Naive thymus-derived CD8-positive, alpha-beta T cell (primary cell): Measurements from ENCODE around the gene PACS2. TPM values are rescaled to one million over a fixed set of nuclear protein-coding genes. Genes with fewer than 3 reads are reported as not detected.

ENCODE experiments used
- ATAC-seq, 2 donors: fragments of 150-1000 bp; cut with Tn5 transposase in 1 of 2; sonication (Bioruptor Pico), chemical (Tn5 transposase) in 1 of 2; 1 replicate in 1 of 2; 2 replicates in 1 of 2; pipeline ENCODE4 v1.10.0; 2021; ENCODE audit warnings: mild to moderate bottlenecking in 2 of 2, moderate library complexity in 2 of 2
- POLR2A ChIA-PET: fragments of 350-600 bp; sonication (Branson Sonifier 250); formaldehyde crosslinking; loops from one replicate; lab custom pipeline; 2021; ENCODE audit warnings: antibody characterized with exemption; lab: Charles Lee
- DNase-seq, 10 donors: peaks; one replicate each; pipeline versions ENCODE4 v3.0.0 to v3.0.0-alpha.2; 2020 to 2022
- H3K27ac Mint-ChIP-seq, 10 donors: one replicate each; pipeline ENCODE4 v1.8.0; 2020 to 2022; ENCODE audit warnings: mild to moderate bottlenecking in 10 of 10, mixed read lengths in 10 of 10, moderate library complexity in 4 of 10, inconsistent platforms in 1 of 10
- H3K27me3 Mint-ChIP-seq, 5 donors: one replicate each; pipeline ENCODE4 v1.8.0; 2021 to 2022; ENCODE audit warnings: mixed read lengths in 5 of 5
- H3K36me3 Mint-ChIP-seq, 3 donors: one replicate each; pipeline ENCODE4 v1.8.0; 2020 to 2022; ENCODE audit warnings: mixed read lengths in 3 of 3, mild to moderate bottlenecking in 2 of 3, inconsistent platforms in 1 of 3
- H3K4me1 Mint-ChIP-seq, 4 donors: one replicate each; pipeline ENCODE4 v1.8.0; 2021 to 2022; ENCODE audit warnings: mixed read lengths in 4 of 4
- H3K4me3 Mint-ChIP-seq, 10 donors: one replicate each; pipeline ENCODE4 v1.8.0; 2020 to 2022; ENCODE audit warnings: mild to moderate bottlenecking in 10 of 10, mixed read lengths in 10 of 10, moderate library complexity in 6 of 10, inconsistent platforms in 1 of 10
- H3K9me3 Mint-ChIP-seq, 9 donors: one replicate each; pipeline ENCODE4 v1.8.0; 2020 to 2022; ENCODE audit warnings: mixed read lengths in 9 of 9, mild to moderate bottlenecking in 3 of 9, inconsistent platforms in 1 of 9, moderate library complexity in 1 of 9
- polyA plus RNA-seq, 3 donors: library from polyadenylated mRNA; unstranded; fragments of 300-500 nt; fragmentation: Illumina TruSeq; gene quantifications; one replicate each; pipeline ENCODE4 v1.2.3, GENCODE V29; 2021
- total RNA-seq, 8 experiments: library from RNA in 2 of 8; stranded (reverse) in 2 of 8; gene quantifications; one replicate each; pipeline ENCODE4 v1.2.3 and lab custom pipeline; 2021 to 2026

The PACS2 gene
- total and polyA plus RNA-seq, 5 experiments from 2014 or later: 1.7 to 82.1 (median 6.1) TPM

DNA sequence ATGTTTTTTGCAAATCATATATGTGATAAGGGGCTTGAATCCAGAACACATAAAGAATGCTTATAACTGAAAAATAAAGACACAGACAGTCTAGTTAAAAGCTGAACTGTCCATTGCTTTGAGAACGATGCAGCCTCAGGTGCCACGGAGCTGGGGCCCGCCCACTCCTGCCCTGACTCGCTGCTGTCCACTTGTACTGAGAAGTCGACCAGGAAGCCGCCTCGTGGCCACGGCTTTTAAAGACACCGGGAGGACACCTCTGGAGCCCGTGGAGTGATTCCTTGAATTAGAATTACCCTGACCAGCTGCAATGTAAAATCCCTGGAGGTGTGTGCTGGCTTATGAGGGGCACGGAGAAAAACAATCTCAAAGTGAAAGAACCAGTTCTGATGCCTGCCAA, 59.8 kb downstream of the PACS2 start:
- POLR2A ChIA-PET: interaction anchor here (1.1 to 1.6 kb wide), 3 partner anchors 25 to 116 kb away, joined by 3 to 4 read pairs (median 3); no protein-coding TSS in a partner anchor
- H3K4me1 Mint-ChIP-seq: peaks cover 12 to 18% (median 17%) of the 10 kb centered on the region in 4 donors
- no peaks in the 10 kb centered on the region for H3K9me3 Mint-ChIP-seq
- H3K27me3 Mint-ChIP-seq: peaks cover 0 to 2% (median 0%) of the 10 kb centered on the region in 5 donors
- ATAC-seq: no peak
- no peak for DNase-seq
- H3K4me3 Mint-ChIP-seq: no peak overlapping the region
- H3K36me3 Mint-ChIP-seq: peaks cover 0 to 3% (median 0%) of the 10 kb centered on the region in 3 donors
- no peak overlapping the region for H3K27ac Mint-ChIP-seq

DNA sequence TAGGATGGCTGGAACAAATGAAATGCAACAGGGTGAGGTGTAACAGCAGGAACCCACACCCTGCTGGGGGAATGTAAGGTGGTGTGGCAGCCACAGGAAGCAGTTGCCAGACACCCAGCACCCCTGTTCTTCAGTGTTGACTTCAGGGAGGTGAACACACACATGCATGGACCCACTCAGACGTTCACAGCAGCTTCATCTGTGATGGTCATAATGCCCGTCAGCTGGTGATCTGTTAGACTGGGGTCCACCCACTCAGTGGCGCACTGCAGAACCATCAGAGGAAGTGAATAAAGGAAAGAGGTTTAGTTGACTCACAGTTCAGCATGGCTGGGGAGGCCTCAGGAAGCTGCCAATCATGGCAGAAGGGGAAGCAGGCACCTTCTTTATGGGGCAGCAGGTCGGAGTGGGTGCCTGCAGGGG, 61.1 kb downstream of the PACS2 start:
- H3K4me3 Mint-ChIP-seq: peak overlapping the region in 1 of 10 donors; percentile 4
- H3K4me1 Mint-ChIP-seq: peaks cover 12 to 17% (median 16%) of the 10 kb centered on the region in 4 donors
- H3K9me3 Mint-ChIP-seq: no peaks in the 10 kb centered on the region
- peaks cover 0 to 1% (median 0%) of the 10 kb centered on the region in 3 donors for H3K36me3 Mint-ChIP-seq
- POLR2A ChIA-PET: no interaction called here
- peak in 1 of 2 donors; percentile 7 for ATAC-seq
- DNase-seq: no peak
- peaks cover 0 to 2% (median 0%) of the 10 kb centered on the region in 5 donors for H3K27me3 Mint-ChIP-seq
- peak overlapping the region in 7 of 10 donors; percentile 16 to 83 (median 25) for H3K27ac Mint-ChIP-seq

DNA sequence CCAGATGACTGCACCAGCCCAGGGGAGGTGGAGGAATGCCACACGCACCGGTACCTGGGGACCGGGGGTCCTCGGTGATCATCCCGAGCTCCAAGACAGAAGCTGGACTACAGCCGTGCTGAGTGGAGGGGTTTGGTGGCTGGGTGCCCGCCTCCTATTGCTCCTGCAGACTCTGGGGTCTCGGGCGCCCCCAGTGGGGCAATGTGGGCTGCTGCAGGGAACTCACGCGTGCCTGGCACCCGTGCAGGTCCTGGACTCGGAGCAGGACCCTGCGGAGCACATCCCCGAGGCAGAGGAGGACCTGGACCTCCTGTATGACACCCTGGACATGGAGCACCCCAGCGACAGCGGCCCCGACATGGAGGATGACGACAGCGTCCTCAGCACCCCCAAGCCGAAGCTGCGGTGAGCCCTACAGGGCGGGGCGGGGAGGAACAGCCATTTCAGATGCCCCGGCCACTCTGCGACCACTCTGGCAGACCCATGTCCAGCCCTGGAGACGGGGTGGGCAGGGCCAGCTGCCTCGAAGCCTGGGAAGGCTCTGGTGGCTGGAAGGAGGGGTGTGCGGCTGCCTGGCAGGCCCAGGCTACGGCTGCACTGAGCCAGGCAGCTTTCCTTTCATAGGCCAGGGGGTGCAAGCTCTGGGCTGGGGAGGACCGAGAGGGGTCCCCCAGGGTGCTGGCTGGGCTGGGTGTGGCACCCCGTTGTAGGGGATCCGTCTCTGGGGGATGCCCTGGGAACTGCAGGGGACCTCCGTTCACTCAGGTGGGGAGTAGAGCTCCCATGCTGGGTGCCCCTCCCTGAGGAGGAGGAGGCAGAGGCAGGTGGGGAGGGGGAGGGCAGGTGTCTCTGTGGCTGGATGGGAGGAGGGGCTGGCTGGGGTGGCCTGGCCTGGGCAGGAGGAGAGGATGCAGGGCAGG, 62.2 kb downstream of the PACS2 start:
- POLR2A ChIA-PET: no interaction called here
- Mint-ChIP-seq H3K27me3 (peaks cover 0 to 2% (median 0%) of the 10 kb centered on the region in 5 donors), H3K36me3 (no peaks in the 10 kb centered on the region), H3K27ac (peak overlapping the region in 1 of 10 donors; percentile 9), H3K4me1 (peaks cover 7 to 14% (median 11%) of the 10 kb centered on the region in 4 donors), H3K4me3 (no peak overlapping the region), H3K9me3 (no peaks in the 10 kb centered on the region)
- DNase-seq: no peak
- ATAC-seq: no peak

DNA sequence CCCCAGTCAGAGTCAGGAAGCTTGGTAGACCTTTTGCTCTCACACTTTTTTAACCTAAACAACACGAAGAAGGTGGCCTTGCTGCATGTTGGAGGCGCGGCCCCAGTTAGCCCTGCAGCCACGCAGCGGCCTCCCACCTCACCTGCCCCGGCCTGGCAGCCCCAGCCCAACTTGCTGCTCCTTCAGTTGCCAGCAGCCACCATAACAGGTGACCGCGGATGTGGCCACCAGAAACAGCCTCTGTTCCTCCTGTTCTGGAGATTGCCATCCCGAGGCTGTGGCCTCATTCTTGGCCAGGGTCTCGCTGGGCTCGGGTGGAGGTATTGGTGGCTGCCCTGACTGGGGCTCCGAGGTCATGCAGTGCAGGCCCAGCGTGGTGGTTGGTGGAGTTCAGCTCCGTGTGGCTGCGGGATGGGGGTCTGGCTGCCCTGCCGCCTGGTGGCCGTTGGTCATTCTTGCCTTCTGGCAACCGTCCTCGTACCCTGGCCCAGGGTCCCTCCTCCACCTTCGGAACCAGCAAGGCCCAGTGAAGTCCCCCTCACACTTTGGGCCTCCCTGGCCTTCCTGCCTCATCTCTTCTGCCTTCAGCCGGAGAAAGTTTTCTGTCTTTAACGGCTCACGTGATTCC, 63.1 kb downstream of the PACS2 start:
- POLR2A ChIA-PET: no interaction called here
- no peak for ATAC-seq
- Mint-ChIP-seq H3K9me3 (no peaks in the 10 kb centered on the region), H3K27ac (no peak overlapping the region), H3K4me3 (no peak overlapping the region), H3K36me3 (no peaks in the 10 kb centered on the region), H3K4me1 (peaks cover 7 to 14% (median 11%) of the 10 kb centered on the region in 4 donors), H3K27me3 (peaks cover 0 to 2% (median 0%) of the 10 kb centered on the region in 5 donors)
- DNase-seq: no peak

DNA sequence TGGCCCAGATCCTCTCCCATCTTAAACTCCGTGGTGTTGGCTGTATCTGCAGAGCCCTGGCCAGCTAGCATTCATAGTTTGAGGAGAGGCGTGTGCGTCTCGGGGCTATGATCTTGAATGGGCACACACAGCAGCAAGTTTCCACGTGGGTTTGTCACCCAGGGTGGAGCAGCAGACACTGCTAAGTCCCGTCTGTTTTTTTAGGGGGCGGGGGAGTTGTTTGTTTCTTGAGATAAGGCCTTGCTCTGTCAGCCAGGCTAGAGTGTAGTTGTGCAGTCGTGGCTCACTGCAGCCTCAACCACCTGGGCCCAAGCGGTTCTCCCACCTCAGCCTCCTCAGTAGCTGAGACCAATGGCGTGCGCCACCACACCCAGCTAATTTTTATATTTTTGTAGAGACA, 63.7 kb downstream of the PACS2 start:
- H3K4me1 Mint-ChIP-seq: peaks cover 7 to 14% (median 11%) of the 10 kb centered on the region in 4 donors
- POLR2A ChIA-PET: no interaction called here
- no peaks in the 10 kb centered on the region for H3K36me3 Mint-ChIP-seq
- peaks cover 0 to 2% (median 0%) of the 10 kb centered on the region in 5 donors for H3K27me3 Mint-ChIP-seq
- H3K4me3 Mint-ChIP-seq: no peak overlapping the region
- ATAC-seq (no peak), DNase-seq (no peak)
- no peaks in the 10 kb centered on the region for H3K9me3 Mint-ChIP-seq
- peak overlapping the region in 1 of 10 donors; percentile 74 for H3K27ac Mint-ChIP-seq

DNA sequence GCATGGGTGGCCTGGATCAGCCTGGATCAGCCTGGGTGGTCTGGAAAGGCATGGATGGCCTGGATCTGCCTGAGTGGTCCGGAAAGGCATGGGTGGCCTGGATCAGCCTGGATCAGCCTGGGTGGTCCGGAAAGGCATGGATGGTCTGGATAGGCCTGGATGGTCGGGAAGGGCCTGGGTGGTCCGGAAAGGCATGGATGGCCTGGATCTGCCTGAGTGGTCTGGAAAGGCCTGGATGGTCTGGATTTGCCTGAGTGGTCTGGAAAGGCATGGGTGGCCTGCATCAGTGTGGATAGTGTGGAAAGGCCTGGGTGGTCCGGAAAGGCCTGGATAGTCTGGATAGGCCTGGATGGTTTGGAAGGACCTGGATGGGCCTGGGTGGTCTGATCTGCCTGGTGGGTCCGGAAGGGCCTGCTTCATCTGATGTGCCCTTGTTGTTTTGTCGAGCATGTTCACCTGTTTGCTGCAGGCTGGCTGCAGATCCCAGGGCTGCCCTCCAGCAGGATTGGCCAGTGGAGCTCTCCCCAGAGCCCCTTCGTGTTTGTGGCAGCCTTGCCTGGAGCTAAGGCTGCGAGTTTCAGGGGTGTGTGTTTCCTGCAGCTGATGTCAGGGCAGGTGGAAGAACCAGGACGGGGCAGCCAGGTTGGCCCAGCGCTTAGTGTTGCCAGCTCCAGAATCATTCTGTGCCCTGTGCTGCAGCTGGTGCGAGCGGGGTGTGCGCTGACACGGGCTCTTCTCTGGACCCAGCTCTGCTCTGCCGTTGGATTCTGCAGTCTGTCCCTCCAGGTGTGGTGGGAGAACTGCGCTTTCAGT, 64.5 kb downstream of the PACS2 start:
- no peak for ATAC-seq
- Mint-ChIP-seq H3K27ac (no peak overlapping the region), H3K27me3 (peaks cover 0 to 2% (median 0%) of the 10 kb centered on the region in 5 donors), H3K36me3 (peaks cover 0 to 2% (median 0%) of the 10 kb centered on the region in 3 donors), H3K9me3 (no peaks in the 10 kb centered on the region), H3K4me3 (no peak overlapping the region), H3K4me1 (peaks cover 7 to 14% (median 11%) of the 10 kb centered on the region in 4 donors)
- no peak for DNase-seq
- POLR2A ChIA-PET: no interaction called here

DNA sequence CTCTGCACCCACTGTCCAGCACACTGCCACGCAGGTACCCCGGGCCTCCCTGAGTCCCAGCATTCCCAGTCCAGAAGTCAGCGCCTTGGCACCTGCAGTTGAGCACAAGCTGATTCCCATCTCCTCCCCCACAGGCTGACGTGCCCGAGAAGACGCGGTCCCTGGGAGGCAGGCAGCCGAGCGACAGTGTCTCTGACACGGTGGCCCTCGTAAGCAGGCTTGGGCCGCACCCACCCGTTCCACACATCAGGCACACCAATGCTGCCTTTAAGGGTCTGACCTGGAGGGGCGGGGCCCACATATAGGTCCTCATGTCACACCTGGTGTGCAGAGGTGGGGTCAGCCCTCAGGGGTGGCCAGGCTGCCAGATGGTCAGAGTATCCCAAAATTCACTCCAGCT, 65.4 kb downstream of the PACS2 start:
- Mint-ChIP-seq H3K4me3 (no peak overlapping the region), H3K27me3 (peaks cover 0 to 2% (median 0%) of the 10 kb centered on the region in 5 donors), H3K36me3 (peaks cover 0 to 2% (median 0%) of the 10 kb centered on the region in 3 donors), H3K27ac (no peak overlapping the region), H3K9me3 (no peaks in the 10 kb centered on the region), H3K4me1 (peaks cover 7 to 14% (median 11%) of the 10 kb centered on the region in 4 donors)
- POLR2A ChIA-PET: no interaction called here
- no peak for ATAC-seq
- no peak for DNase-seq

DNA sequence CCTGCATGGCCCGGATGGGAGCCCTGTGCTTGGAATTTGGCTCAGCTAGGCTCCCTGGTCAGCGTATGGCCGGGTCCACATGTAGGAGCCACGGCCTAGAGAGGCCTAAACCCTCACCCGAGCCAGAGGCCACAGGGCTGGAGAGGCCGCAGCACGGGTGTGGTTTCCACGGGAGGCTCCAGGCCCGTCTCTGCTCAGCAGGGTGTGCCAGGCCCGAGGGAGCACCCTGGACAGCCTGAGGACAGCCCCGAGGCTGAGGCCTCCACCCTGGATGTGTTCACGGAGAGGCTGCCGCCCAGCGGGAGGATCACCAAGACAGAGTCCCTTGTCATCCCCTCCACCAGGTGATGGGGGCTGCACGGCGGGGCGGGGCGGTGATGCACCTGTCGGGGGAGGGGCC, 66.2 kb downstream of the PACS2 start:
- no peak for ATAC-seq
- H3K27me3 Mint-ChIP-seq: no peaks in the 10 kb centered on the region
- no peak for DNase-seq
- no peaks in the 10 kb centered on the region for H3K9me3 Mint-ChIP-seq
- no peak overlapping the region for H3K27ac Mint-ChIP-seq
- H3K4me1 Mint-ChIP-seq: peaks cover 4 to 9% (median 7%) of the 10 kb centered on the region in 4 donors
- H3K36me3 Mint-ChIP-seq: peaks cover 0 to 2% (median 0%) of the 10 kb centered on the region in 3 donors
- POLR2A ChIA-PET: no interaction called here
- no peak overlapping the region for H3K4me3 Mint-ChIP-seq

DNA sequence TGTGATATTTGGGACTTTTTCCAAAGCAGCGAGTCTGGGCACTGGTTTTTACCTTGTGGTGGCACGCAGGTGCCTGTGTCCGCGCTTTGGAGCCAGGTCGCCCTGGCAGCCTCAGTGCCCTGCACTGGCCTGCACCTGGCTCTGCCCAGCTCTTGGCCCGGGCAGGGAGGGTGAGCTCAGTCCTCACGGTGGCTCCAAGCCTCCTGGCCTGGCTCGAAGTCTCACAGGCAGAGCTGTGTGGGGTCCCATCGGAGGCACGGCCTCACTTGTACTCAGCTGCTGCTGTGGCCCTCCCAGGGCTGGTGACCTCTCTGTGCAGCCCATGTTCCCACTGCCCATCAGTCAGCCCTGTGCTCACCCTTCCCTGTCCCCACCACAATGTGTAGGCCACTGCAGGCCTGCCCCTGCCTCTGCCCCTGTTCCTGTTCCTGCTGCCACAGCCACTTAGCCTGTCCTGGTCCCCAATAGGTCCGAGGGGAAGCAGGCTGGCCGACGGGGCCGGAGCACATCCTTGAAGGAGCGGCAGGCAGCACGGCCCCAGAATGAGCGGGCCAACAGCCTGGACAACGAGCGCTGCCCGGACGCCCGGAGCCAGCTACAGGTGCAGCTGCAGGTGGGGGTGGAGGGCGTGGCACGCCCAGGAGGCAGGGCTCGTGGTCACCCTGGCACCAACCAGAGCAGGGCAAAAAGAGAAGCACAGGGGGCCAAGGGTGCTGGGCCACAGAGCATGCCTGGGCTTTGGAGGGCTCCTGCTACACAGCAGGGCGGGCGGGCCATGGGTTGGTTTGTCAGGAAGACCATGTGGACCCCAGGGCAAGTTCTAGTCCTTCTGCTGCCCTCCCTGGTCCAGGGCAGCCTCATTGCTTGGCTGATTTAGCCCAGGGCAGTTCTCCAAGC, 67.1 kb downstream of the PACS2 start:
- H3K4me1 Mint-ChIP-seq: peaks cover 0 to 4% (median 1%) of the 10 kb centered on the region in 4 donors
- DNase-seq: no peak
- H3K4me3 Mint-ChIP-seq: no peak overlapping the region
- no peaks in the 10 kb centered on the region for H3K27me3 Mint-ChIP-seq
- ATAC-seq: no peak
- H3K27ac Mint-ChIP-seq: no peak overlapping the region
- no peaks in the 10 kb centered on the region for H3K9me3 Mint-ChIP-seq
- POLR2A ChIA-PET: no interaction called here
- peaks cover 0 to 2% (median 0%) of the 10 kb centered on the region in 3 donors for H3K36me3 Mint-ChIP-seq

DNA sequence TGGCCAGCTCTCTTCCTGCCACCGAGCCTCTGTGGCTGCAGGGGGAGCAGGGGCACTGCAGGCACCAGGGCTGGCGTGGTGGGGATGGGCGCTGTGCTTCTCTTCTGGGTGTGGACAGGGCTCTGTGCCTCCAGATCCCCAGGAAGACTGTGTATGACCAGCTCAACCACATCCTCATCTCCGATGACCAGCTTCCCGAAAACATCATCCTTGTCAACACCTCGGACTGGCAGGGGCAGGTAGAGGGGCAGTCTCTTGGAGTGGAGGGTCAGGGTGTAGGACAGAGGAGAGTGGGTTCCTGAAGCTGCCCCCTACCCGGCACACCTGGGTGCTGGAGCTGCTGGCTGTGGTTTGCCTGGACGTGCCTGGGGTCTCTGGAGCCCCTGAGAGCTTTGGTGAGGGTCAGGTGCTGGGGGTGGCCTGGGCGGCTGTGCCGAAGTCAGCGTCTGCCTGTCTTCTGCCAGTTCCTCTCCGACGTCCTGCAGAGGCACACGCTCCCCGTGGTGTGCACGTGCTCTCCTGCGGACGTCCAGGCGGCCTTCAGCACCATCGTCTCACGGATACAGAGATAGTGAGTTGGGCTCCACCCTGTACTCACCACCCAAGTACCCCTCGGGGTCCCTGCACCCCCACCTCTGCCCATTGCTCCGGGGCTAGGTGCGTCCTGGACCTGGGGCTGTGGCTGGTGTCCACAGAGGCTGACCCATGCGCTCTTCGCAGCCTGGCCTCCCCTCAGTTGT, 68.0 kb downstream of the PACS2 start:
- ATAC-seq (no peak), DNase-seq (no peak)
- Mint-ChIP-seq H3K27ac (no peak overlapping the region), H3K4me1 (peaks cover 0 to 4% (median 1%) of the 10 kb centered on the region in 4 donors), H3K36me3 (peaks cover 0 to 2% (median 0%) of the 10 kb centered on the region in 3 donors), H3K27me3 (no peaks in the 10 kb centered on the region), H3K4me3 (no peak overlapping the region), H3K9me3 (no peaks in the 10 kb centered on the region)
- POLR2A ChIA-PET: no interaction called here
